Lower lobe of right lung (tissue), 2 donors: Measurements from ENCODE around the gene DZIP1. TPM values are rescaled to one million over a fixed set of nuclear protein-coding genes. Genes with fewer than 3 reads are reported as not detected.
A peak's percentile ranks its signal among the peaks of the same experiment; 100 is the strongest.

Experiments
- ATAC-seq, 2 donors: fragments of 200-7000 bp; cut with Tn5 transposase; one replicate each; pipeline ENCODE4 v1.9.1; 2020 to 2022; ENCODE audit warnings: mild to moderate bottlenecking in 2 of 2, moderate library complexity in 2 of 2
- DNase-seq: peaks from one replicate; pipeline ENCODE4 v3.0.0-alpha.2; 2020
- H3K27ac ChIP-seq: fragments of 200-600 bp; one replicate; pipeline ENCODE4 v1.8.0; 2022
- H3K27me3 ChIP-seq: fragments of 200-600 bp; one replicate; pipeline ENCODE4 v1.8.0; 2022; ENCODE audit warnings: low read depth
- H3K36me3 ChIP-seq: fragments of 200-600 bp; one replicate; pipeline ENCODE4 v1.8.0; 2022; ENCODE audit warnings: mild to moderate bottlenecking
- H3K4me1 ChIP-seq: fragments of 200-600 bp; one replicate; pipeline ENCODE4 v1.8.0; 2022
- H3K4me3 ChIP-seq: fragments of 200-600 bp; one replicate; pipeline ENCODE4 v1.8.0; 2022; ENCODE audit warnings: mild to moderate bottlenecking
- H3K9me3 ChIP-seq: fragments of 200-600 bp; one replicate; pipeline ENCODE4 v1.8.0; 2022
- intact Hi-C: fragments of 100-400 bp; cut with DNase I; formaldehyde crosslinking; loops from one replicate; pipeline ENCODE4 v1.11.0; 2022
- total RNA-seq: library from RNA; stranded (reverse); fragmentation: NEBNext Ultra II Directional; extraction: Animal tissue kit (Norgen Biotek cat#: 25700); gene quantifications from one replicate; pipeline ENCODE4 v1.2.1, GENCODE V29; 2021
- TF ChIP-seq, protein P1 (sequence below): fragments of 200-600 bp; IDR thresholded peaks from one replicate; pipeline ENCODE4 v1.8.0; 2022; ENCODE audit warnings: antibody characterized with exemption, mild to moderate bottlenecking
- donor health status: DM: no; HTN: yes; CAD: no; lungs with severe emphysema.

Gene DZIP1
- total RNA-seq, 1 donor from 2014 or later, result 9.0 TPM

DNA sequence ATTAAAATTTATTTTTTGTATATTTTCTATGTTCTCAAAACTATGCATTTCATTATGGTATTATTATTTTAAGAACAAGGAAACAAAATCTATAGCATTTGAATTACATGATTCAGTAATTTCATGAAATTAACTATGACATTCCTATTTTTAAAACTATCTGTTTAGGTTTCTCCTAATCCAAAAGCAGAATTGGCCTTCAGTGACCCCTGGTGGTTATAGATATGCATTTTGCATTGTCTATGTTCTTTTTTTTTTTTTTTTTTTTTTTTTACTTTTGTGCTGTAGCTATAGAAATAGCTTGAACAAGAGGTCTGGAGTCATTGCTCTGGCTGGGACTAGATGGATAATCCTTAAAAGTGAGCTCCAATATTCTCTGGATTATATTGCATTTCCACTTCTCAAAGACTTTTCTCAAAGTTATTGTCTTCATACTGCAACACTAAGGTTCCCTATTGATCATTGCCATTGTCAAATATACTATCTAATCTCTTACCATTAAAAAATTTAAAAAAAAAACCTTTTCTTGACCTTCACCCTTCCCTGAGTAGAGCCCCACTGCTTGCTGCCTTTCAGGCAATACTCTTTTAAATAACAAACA is 16.6 kb upstream of the DZIP1 start:
- TF ChIP-seq, protein P1, sequence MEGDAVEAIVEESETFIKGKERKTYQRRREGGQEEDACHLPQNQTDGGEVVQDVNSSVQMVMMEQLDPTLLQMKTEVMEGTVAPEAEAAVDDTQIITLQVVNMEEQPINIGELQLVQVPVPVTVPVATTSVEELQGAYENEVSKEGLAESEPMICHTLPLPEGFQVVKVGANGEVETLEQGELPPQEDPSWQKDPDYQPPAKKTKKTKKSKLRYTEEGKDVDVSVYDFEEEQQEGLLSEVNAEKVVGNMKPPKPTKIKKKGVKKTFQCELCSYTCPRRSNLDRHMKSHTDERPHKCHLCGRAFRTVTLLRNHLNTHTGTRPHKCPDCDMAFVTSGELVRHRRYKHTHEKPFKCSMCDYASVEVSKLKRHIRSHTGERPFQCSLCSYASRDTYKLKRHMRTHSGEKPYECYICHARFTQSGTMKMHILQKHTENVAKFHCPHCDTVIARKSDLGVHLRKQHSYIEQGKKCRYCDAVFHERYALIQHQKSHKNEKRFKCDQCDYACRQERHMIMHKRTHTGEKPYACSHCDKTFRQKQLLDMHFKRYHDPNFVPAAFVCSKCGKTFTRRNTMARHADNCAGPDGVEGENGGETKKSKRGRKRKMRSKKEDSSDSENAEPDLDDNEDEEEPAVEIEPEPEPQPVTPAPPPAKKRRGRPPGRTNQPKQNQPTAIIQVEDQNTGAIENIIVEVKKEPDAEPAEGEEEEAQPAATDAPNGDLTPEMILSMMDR, result peak; percentile 49
- H3K4me1 ChIP-seq, result no peaks in the 10 kb centered on the region
- H3K27me3 ChIP-seq, result no peaks in the 10 kb centered on the region
- H3K27ac ChIP-seq, result no peak overlapping the region
- no peaks in the 10 kb centered on the region for H3K36me3 ChIP-seq
- DNase-seq, result no peak
- H3K9me3 ChIP-seq, result peaks cover 20% of the 10 kb centered on the region
- ATAC-seq, result no peak
- intact Hi-C loops, result no loop called here
- H3K4me3 ChIP-seq, result no peak overlapping the region

DNA sequence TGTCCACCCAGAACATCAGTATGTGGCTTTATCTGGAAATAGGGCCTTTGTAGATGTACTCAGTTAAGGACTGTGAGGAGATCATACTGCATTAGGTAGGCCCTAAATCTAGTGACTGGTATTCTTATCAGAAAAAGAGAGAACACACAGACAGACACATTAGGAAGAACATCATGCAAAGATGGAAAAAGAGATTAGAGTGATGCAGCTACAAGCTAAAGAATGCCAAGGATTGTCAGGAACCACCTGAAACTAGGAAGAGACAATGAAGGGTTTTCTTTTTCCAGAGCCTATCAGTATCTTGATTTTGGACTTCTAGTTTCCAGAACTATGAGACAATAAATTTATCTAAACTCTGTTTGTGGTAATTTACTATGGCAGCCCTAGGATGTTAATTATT is 15.0 kb upstream of the DZIP1 start:
- no peak for DNase-seq
- Histone ChIP-seq H3K9me3 (peaks cover 4% of the 10 kb centered on the region), H3K27ac (no peak overlapping the region), H3K4me1 (no peaks in the 10 kb centered on the region), H3K36me3 (no peaks in the 10 kb centered on the region), H3K27me3 (no peaks in the 10 kb centered on the region), H3K4me3 (no peak overlapping the region)
- ATAC-seq, result no peak
- intact Hi-C loops, result no loop called here
- TF ChIP-seq, protein P1, result no peak

DNA sequence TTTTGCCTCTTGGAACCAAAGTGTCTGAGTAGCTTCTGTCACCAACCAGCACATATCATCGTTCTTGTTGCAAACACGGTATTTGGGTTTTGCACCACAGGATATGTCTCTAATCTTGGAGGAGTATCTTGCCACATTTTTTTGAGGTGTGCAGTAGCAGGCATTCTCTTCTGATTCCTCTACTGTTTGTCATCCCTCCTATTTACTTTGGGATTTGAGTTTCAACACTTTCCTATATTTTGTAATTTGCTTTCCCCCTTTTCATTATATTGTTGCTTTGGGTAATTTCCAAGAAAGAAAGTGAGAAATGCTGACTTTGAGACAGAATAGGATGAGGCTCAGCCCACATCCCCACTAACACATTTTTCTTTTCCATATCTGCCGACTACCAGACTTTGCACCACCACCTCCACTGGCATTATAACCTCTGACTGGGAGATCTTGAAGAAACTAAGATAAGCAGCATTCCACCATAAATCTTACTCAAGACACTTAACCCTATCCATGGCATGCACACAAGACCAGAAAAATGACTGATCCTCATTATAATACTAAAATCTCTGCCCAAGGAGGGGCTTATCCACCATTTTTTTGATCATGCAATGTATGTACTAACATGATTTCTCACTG is 12.0 kb upstream of the DZIP1 start:
- Histone ChIP-seq H3K27ac (no peak overlapping the region), H3K27me3 (no peaks in the 10 kb centered on the region), H3K4me3 (no peak overlapping the region), H3K36me3 (no peaks in the 10 kb centered on the region), H3K4me1 (no peaks in the 10 kb centered on the region), H3K9me3 (no peaks in the 10 kb centered on the region)
- no peak for ATAC-seq
- no peak for DNase-seq
- TF ChIP-seq, protein P1, result no peak
- intact Hi-C loops, result no loop called here

DNA sequence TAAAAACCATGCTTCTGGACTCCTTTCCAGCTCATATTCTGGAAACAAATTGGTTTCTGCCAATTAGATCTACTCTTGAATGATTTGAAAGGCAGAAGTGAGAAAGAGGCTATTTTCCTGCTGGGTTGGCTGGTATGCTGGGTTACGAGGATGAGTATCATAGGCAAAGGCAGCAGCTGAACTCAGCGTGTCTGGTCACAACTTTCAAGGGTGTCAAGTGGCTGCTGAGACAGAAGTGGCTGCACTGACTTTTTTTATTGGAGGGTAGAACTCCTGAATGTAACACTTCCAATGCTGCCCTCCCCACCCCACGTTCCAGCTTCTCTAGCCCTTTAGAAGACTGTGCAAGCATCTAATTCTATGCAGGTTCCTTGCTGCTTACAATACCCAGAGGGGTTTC is 8.3 kb upstream of the DZIP1 start:
- Histone ChIP-seq H3K36me3 (no peaks in the 10 kb centered on the region), H3K4me1 (no peaks in the 10 kb centered on the region), H3K27me3 (no peaks in the 10 kb centered on the region), H3K4me3 (no peak overlapping the region), H3K27ac (no peak overlapping the region), H3K9me3 (no peaks in the 10 kb centered on the region)
- TF ChIP-seq, protein P1, result no peak
- intact Hi-C loops, result no loop called here
- DNase-seq (no peak), ATAC-seq (no peak)

DNA sequence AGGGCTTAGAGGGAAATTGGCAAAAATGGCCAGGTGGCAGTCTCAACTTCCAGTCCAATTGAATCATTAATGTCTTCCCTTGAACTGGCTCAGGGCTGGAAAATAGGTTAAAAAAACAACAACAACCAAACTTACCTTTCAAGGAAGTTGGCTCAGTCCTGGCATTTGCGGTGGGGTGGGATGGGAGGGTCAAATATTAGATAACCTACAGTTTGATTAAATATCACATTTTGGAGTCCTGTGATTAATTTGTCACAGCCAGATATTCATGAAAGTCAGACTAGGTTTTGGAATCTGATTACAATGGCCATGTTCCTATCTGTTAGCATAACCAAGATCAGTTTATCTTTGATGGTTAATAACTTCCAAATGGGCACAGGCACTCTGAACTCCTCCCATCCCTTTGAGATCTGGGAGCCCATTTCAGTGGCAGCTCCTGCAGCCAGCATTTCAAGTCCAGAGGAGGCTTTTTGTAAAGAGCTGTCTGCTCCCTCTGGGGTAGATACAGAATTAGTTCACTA is 7.8 kb upstream of the DZIP1 start:
- DNase-seq (no peak), ATAC-seq (no peak)
- Histone ChIP-seq H3K27ac (no peak overlapping the region), H3K36me3 (no peaks in the 10 kb centered on the region), H3K27me3 (no peaks in the 10 kb centered on the region), H3K9me3 (no peaks in the 10 kb centered on the region), H3K4me1 (no peaks in the 10 kb centered on the region), H3K4me3 (no peak overlapping the region)
- intact Hi-C loops, result no loop called here
- TF ChIP-seq, protein P1, result no peak
